GM18507 (cell line): ENCODE results near the gene RASGRP4.
A peak's percentile ranks its signal among the peaks of the same experiment; 100 is the strongest.

ENCODE experiments used
- DNase-seq: peaks from one replicate; pipeline ENCODE4 v3.0.0; 2011; ENCODE audit warnings: low read depth; ENCODE audit not compliant: insufficient read length; ENCODE audit errors: extremely low spot score
- FAIRE-seq: peaks from 2 replicates; lab custom pipeline; 2011; peaks lifted over from hg19 to GRCh38; lab: Jason Lieb, UNC

RASGRP4 gene

DNA sequence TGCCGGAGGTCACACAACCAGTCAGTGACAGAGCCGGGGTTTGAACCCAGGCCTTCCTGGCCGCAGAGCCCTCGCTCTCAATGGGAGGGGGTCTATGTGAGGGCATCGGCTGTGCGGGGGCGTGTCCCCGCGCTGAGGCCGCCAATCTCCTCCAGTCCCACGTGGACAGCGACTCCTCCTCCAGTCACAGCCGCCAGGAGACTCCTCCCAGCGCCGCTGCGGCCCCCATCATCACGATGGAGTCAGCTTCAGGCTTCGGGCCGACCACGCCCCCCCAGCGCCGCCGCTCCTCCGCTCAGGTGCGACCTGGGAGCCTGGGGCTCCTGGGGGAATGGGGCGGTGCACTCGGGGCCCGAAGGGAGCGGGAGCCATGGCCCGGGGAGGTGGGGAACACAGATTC, 31.5 kb downstream of the RASGRP4 start:
- DNase-seq, result no peak
- FAIRE-seq, result no peak

DNA sequence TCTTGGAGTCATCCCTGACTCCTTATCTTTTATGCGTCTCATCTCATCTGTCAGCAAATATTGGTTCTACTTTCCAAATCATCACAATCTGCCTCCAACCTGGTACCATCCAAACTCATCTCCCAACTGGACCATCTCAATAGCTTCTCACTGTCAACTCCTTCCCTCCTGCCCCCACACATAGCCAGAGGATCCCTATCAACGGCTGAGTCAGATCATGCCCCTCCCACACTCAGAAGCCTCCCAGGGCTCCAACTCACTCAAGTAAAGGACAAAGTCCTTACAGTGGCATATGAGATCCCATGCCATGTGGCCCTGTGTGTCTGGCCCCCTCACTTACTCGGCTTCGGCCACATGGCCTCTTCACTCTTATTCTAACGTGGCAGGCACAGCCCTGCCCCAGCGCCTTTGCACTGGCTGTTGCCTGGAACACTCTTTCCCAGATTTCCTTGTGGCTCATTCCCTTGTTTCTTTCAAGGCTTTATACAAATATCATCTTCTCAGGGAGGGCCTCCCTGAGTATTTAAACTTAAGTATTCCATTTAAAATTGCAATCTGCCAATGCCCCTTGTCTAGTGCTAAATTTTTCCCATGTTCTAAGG, 33.2 kb downstream of the RASGRP4 start:
- FAIRE-seq, result no peak
- no peak for DNase-seq

- DNase-seq (no peak), FAIRE-seq (no peak)
Observed at GRCh38 chr19:38391911-38392464, 34.0 kb downstream of the RASGRP4 start.

- FAIRE-seq (no peak), DNase-seq (no peak)
Observed at GRCh38 chr19:38389957-38390924, 35.8 kb downstream of the RASGRP4 start.

GRCh38 chr19:38389101-38389925, 36.7 kb downstream of the RASGRP4 start:
- FAIRE-seq, result no peak

DNA sequence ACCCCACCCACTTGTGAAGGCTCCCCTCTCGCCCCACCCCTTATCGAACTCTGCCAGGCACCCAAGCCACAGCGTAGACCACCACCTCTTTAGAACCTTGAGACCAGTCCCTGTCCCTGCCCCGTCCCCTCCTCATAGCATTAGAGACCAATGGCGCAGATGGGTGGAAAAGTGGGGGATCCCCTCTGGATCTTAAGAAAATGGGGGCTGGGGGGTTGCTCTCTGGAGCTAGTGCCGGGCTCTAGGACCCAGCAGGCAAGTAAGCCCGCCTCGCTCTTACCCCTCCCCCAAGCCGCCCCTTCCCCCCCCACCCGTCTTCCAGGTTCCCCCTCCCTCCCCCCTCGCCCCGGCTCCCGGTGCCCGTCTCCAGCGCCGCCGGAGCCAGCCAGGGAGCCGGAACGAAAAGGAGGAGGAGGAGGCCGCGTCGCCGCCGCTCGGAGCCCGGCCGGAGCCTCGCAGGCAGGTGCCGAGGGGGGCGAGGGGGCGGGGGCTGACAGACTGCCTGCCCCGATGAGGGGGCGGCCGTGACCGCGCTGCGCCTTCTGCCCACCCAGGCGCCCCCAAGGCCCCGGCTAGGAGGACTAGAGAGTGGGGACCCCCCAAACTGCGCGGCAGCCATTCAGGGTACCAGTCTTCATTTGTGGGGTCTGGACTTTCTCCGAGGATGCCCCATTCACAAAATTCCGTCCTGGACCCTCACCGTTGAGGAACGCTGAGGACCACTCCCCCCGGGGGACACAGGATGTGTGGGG, 37.5 kb downstream of the RASGRP4 start, which contains the start of gene SPRED3:
TSS of gene SPRED3 (plus strand) at position 349 of the 752 bp plus-strand sequence. CDS start 1,606 bp downstream, outside the sequence.
- FAIRE-seq, result no peak
- no peak for DNase-seq

More at GRCh38 chr19:38389101-38389925, 36.7 kb downstream of the RASGRP4 start:
- DNase-seq, result no peak

- DNase-seq (peak; percentile 74), FAIRE-seq (peak; percentile 76)
Observed at GRCh38 chr19:38387550-38388348, 38.3 kb downstream of the RASGRP4 start, which contains the start of gene GGN. GGN (minus strand) TSS chr19:38388034; CDS start chr19:38387261, 773 bp downstream.

DNA sequence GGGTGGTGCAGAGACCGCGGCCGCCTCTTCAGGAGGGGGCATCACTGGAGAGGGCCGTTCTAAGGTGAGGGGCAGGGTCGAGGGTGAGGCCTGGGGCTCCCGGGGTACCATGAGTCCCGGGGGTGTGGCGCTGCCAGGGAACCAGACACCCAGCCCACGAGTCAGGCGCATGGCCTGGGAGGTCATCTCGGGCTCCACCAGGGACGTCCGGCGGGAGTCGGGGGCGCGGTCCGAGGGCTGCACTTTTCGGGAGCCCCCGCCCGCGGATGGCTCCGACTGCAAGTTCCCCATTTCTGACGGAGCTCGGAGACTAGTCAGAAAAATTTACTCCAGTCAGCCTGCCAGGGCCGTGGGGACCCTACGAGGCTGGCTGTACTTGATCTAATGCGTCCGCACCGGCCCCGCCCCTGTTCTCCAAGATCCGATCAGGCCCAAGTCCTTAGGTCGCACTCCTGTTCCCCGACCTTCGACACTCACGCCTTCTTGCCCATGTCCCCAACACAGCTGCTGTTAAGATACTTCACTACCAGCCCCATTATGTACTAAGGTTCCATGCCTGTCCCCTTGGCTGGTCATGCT, 39.0 kb downstream of the RASGRP4 start:
- DNase-seq (no peak), FAIRE-seq (peak; percentile 53)

GRCh38 chr19:38386300-38386970, 39.6 kb downstream of the RASGRP4 start:
- no peak for FAIRE-seq
- no peak for DNase-seq

- FAIRE-seq (no peak), DNase-seq (no peak)
Observed at GRCh38 chr19:38385804-38386257, 40.2 kb downstream of the RASGRP4 start.

- DNase-seq, result no peak
- FAIRE-seq, result no peak
Observed at GRCh38 chr19:38385057-38385803, 40.8 kb downstream of the RASGRP4 start.

DNA sequence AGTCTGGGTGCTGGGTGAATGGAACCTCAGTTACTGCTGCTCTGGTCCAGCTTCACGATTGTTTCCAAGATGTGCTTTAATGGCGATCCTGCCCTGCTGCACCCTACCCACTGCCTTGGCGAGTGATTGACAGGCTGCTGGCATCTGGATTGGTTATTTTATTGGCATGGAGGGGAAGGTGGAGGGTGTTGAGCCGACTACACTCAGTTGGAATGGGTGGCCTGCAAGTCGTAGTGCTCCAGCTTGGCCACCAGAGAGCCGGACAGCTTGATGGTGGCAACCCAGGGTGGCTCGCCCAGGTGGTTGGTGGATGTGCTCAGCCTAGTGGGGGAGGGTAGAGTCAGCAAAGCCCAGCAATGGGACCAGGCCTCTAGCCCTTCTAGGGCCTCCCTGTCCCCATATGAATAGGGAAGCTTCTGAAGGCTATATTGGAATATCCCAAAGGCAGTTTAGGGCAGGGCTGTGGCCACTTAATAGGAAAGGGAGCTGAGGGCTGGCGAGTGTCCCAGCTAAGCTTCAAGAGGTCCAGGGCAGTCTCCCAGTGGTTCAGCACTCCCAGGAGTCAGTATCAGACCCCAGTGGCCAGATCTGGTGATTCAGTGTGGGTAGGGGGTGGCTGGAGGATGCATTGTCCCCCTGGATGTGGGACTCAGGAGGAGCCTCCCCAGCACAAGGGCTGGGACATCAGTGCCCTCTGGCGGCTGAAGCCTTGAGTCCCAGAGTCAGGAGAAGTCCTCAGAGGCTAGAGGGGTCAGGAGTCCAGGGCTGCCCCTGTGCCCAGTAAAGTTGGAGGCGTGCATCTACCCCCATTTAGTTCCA, 41.6 kb downstream of the RASGRP4 start:
- FAIRE-seq, result no peak
- DNase-seq, result no peak

DNA sequence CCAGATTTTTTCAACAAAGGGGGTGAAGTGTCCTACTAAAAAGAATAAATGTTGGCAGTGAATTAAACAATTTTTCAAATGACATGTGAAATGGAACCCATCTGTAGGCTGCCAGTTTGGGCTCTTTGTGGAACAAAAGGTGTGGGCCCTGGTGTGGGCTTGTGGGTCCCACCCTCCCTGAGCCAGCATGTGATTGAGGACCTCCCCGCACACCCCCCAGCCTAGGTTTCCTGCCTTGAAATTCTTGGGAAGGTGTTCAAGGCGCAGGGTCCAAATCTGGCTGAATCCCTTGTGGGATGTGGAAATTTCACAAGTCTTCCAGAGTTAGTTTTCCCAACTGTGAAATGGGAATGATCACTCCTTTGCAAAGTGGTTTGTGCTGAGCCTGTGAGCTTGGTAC, 42.3 kb downstream of the RASGRP4 start:
- DNase-seq (no peak), FAIRE-seq (no peak)

GRCh38 chr19:38383184-38383583, 42.8 kb downstream of the RASGRP4 start:
- FAIRE-seq, result no peak
- no peak for DNase-seq

GRCh38 chr19:38381138-38381537, 44.9 kb downstream of the RASGRP4 start:
- no peak for FAIRE-seq
- no peak for DNase-seq

- DNase-seq, result no peak
- no peak for FAIRE-seq
Observed at GRCh38 chr19:38378866-38379265, 47.2 kb downstream of the RASGRP4 start.
